PFSK-1 (cell line): Measurements from ENCODE around the gene NKAIN2.

Source experiments
- FOXP2 ChIP-seq: optimal IDR thresholded peaks from 2 replicates; pipeline ENCODE3; 2011; ENCODE audit warnings: borderline replicate concordance, control low read depth, inconsistent platforms; ENCODE audit not compliant: insufficient read depth; ENCODE audit errors: extremely low read length, extremely low read depth
- POLR2AphosphoS5 ChIP-seq: IDR thresholded peaks from 2 replicates; pipeline ENCODE4 v1.6.1; 2012; ENCODE audit warnings: low read depth, mild to moderate bottlenecking, control low read depth, low read length, moderate library complexity
- REST ChIP-seq, 2 experiments: IDR thresholded peaks; 2 replicates each; pipeline versions ENCODE4 v1.6.1 to v1.8.0; 2011 to 2012; ENCODE audit warnings: low read depth in 2 of 2, low read length in 2 of 2, control low read depth in 1 of 2, inconsistent platforms in 1 of 2, mild to moderate bottlenecking in 1 of 2, moderate library complexity in 1 of 2; ENCODE audit not compliant: insufficient read depth in 1 of 2
- SIN3A ChIP-seq: IDR thresholded peaks from 2 replicates; pipeline ENCODE4 v1.6.1; 2012; ENCODE audit warnings: mild to moderate bottlenecking, low read length, moderate library complexity, borderline replicate concordance; ENCODE audit not compliant: insufficient read depth
- TAF1 ChIP-seq: IDR thresholded peaks from 2 replicates; pipeline ENCODE4 v1.6.1; 2012; ENCODE audit warnings: low read length, control low read depth, borderline replicate concordance; ENCODE audit not compliant: insufficient read depth

Gene NKAIN2

GRCh38 chr6:123875784-123876183, 72.1 kb downstream of the NKAIN2 start:
- no peak for TF ChIP-seq FOXP2
- no peak for TF ChIP-seq TAF1
- no peak for TF ChIP-seq SIN3A
- TF ChIP-seq REST (IDR thresholded peaks at IDR 0.05; ENCODE audit: insufficient read depth in 1 of 2, low read depth in 2 of 2, low read length in 2 of 2) = no peak
- no peak for TF ChIP-seq POLR2AphosphoS5

GRCh38 chr6:123879749-123880148, 76.1 kb downstream of the NKAIN2 start:
- no peak for TF ChIP-seq POLR2AphosphoS5
- no peak for TF ChIP-seq FOXP2
- TF ChIP-seq REST (IDR thresholded peaks at IDR 0.05; ENCODE audit: insufficient read depth in 1 of 2, low read depth in 2 of 2, low read length in 2 of 2) = no peak
- TF ChIP-seq TAF1 = no peak
- no peak for TF ChIP-seq SIN3A

- TF ChIP-seq SIN3A (no peak), FOXP2 (no peak), REST (IDR thresholded peaks at IDR 0.05; ENCODE audit: insufficient read depth in 1 of 2, low read depth in 2 of 2, low read length in 2 of 2) (no peak), TAF1 (no peak), POLR2AphosphoS5 (no peak)
Observed at GRCh38 chr6:123888771-123889513, 85.3 kb downstream of the NKAIN2 start.

- TF ChIP-seq FOXP2 = no peak
- TF ChIP-seq SIN3A = no peak
- peak; percentile 13 to 73; a peak in 2 of 4 replicates for TF ChIP-seq REST (IDR thresholded peaks at IDR 0.05; ENCODE audit: insufficient read depth in 1 of 2, low read depth in 2 of 2, low read length in 2 of 2)
Observed at GRCh38 chr6:123895346-123895745, 91.7 kb downstream of the NKAIN2 start.

GRCh38 chr6:123895806-123896205, 92.1 kb downstream of the NKAIN2 start:
- no peak for TF ChIP-seq POLR2AphosphoS5
- no peak for TF ChIP-seq FOXP2
- no peak for TF ChIP-seq TAF1
- TF ChIP-seq REST (IDR thresholded peaks at IDR 0.05; ENCODE audit: insufficient read depth in 1 of 2, low read depth in 2 of 2, low read length in 2 of 2) = no peak
- no peak for TF ChIP-seq SIN3A
